ENCODE data around the gene SCGB1C2.
"Not testable (repeated sequence)": the region's sequence is repeated elsewhere in the genome, so short reads cannot be mapped to it uniquely, and the experiment has no call there.

SCGB1C2 gene

DNA sequence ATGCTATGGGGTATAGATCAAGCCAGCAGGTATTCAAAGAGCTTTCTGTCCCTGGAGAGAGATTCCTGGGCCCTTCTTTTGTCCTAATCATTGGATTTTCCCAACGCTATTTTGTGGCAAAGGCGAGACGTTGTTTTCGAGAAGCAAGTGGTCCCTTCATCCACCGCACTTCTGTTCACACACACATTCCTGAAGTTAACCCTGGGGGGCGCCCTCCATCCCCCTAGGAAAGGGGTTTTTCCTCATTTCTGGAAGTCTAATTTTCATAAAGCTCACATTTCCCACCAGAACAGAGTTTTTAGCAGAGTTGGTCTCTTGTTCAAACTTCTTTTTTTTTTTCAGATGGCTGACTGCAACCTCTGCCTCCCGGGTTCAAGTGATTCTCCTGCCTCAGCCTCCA is 11.9 kb downstream of the SCGB1C2 start:
- no peak for DNase-seq

DNA sequence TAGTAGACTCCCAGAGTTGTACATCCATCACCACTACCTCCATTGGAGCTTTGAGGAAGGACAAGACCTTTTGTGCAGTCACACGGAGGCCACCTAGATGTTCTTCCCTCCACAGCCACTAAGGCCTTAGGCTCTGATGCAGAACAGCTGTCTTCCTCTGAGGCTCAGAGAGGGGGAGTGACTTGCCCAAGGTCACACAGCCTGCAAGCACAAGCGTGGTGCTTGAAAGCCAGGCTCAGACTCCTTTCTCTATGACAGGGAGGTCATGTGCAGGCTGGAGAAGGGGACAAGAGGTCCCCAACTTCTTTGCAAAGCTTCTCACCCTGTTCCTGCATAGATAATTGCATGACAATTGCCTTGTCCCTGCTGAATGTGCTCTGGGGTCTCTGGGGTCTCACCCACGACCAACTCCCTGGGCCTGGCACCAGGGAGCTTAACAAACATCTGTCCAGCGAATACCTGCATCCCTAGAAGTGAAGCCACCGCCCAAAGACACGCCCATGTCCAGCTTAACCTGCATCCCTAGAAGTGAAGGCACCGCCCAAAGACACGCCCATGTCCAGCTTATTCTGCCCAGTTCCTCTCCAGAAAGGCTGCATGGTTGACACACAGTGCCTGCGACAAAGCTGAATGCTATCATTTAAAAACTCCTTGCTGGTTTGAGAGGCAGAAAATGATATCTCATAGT is 12.7 kb downstream of the SCGB1C2 start:
- no peak for DNase-seq

DNA sequence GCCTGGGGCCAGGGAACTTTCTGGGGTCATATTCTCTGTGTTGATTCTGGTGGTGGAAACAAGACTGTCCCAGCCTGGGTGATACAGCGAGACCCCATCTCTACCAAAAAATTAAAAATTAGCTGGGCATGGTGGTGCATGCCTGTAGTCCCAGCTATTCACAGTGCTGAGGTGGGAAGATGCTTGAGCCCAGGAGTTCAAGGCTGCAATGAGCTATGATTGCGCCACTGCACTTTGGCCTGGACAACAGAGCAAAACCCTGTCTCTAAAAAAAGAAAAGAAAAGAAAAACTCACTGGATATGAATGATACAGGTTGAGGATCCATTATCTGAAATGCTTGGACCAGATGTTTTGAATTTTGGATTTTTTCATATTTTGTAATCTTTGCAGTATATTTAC is 13.6 kb downstream of the SCGB1C2 start:
- DNase-seq: no peak

DNA sequence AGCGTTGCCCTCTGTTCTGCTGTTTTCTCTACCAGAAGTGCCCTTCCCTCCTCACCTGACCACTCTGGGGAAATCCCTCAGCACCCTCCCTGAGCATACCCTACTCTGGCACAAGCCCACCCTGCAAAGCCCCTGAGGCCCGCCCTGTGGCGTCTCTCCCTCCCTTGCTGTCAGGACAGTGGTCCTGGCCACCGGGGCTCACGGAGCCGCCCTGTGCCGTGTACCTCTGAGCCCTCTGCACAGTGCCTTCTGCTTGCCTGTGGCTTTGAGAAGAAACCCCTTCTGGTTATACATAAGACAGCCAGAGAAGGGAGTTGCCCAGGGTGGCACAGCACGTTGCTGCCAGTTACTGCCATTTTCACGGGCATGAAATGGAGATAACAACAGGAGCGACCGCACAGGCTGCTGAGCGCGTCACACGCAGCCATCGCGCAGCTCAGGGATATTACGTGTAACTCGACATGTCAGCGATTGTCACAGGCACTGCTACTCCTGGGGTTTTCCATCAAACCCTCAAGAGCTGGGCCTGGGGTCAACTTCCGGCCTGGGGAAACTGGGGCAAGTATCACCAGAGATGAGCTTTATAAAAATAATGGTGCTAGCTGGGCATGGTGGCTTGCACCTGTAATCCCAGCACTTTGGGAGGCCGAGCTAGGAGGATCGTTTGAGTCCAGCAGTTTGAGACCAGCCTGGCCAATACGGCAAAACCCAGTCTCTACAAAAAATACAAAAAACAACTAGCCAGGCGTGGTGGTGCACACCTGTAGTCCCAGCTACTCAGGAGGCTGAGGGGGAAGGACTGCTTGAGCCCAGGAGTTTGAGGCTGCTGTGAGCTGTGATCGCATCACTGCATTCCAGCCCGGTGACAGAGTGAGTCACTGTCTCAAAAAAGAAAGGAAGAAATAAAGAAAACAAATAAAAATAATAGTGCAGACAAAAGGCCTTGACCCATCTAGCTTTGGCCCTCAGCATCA is 14.8 kb downstream of the SCGB1C2 start:
- DNase-seq: no peak

DNA sequence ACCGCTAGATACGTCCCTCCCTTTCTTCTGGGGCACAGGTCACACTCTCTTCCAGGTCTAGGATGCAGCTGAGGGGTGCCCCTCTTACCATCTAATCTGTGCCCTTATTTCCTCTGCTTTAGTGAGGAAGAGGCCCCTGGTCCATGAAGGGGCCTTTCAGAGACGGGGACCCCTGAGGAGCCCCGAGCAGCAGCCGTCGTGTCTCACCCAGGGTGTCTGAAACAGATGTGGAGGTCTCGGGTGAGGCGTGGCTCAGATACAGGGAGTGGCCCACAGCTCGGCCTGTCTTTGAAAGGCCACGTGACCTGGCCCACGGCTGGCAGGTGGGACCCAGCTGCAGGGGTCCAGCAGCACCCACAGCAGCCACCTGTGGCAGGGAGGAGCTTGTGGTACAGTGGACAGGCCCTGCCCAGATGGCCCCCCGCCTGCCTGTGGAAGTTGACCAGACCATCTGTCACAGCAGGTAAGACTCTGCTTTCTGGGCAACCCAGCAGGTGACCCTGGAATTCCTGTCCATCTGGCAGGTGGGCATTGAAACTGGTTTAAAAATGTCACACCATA is 15.6 kb downstream of the SCGB1C2 start:
- no peak for DNase-seq

DNA sequence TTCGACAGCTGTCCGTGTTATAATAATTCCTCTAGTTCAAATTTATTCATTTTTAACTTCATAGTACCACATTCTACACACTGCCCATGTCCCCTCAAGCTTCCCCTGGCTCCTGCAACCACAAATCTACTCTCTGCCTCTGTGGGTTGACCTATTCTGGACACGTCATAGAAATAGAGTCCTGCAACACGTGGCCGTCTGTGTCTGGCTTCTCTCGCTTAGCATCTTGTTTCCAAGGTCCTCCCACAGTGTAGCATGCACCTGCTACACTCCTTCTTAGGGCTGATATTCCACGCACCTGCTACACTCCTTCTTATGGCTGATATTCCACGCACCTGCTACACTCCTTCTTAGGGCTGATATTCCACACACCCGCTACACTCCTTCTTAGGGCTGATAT is 16.5 kb downstream of the SCGB1C2 start:
- no peak for DNase-seq

DNA sequence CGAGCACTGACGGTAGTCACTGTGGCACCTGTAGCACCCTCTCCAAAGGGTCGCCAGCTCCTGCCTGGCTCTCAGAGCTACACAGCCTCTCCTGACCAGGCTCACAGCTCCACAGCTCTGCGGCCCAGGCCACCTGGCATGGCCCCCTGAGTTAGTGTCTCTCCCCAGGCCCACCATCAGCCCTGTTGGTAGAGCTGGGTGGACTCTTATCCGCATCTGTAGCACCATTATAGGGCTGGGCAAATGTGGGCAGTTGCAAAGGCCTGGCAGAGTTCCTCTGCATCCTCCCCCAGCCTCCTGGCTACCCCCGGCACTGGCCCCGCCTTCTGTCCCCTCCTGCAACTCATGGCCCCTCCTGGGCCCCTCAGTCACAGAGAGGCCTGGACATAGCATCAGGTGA is 18.2 kb downstream of the SCGB1C2 start:
- no peak for DNase-seq

DNA sequence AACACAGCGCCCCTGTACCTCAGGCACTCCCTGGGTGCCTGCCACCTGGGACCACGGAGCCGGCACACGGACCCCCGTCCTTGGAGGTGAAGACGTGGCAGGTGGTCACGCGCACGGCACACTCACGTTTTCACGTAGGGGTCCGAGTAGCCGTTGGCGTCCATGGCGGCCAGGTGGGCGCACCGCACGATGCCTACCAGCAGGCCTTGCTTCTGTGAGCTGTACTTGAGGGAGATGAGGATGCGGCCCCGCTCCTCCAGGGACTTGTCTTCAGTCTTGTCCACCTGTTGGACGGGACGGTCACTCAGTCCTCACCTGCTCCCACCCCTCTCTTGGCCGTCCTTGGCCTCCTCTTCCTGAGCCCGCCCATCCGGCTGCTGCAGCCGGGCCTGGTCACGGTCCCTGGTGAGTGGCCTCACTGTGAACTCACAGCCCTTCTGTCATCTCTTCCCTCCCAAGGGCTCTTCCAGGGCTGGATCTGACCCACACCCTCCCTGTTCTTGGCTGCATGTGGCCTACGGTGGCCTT is 18.8 kb downstream of the SCGB1C2 start:
- DNase-seq: no peak

DNA sequence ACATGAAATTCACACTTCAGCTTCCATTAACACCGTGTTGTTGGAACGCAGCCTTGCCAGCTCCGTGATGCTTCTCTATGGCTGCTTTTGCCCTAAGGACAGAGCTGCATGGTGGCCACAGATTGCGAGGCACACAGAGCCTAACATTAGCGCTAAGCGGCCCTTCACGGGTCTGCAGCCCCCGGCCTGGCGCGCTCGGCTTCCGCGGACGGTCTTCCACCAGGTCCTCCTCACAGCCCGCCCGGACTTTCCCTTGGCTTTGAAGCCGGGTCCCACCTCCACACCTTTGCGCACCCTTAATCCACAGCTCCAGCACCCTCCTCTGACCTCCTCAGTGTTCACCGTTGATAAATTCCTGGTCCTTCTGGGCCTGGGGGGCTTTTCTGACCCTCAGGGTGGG is 19.6 kb downstream of the SCGB1C2 start:
- DNase-seq: no peak

DNA sequence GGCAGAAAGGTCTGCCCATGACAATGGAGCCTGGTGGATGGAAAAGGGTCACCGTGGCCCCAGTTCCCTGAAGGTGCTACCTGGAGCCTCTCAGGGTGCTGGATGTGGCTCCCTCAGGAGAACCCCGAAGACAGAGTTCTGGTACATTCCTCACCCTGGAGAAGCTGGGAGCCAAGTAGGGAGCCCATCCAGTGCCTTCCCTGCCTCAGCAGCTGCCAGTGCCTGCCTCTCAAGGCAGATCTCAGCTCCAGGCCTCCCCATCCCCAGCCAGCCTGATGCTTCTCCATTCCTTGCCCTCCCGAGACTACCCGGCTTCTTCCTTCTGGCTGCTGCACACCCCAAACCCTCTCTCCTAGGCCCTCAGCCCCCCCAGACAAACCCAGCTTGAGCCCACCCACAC is 20.5 kb downstream of the SCGB1C2 start:
- DNase-seq: no peak

DNA sequence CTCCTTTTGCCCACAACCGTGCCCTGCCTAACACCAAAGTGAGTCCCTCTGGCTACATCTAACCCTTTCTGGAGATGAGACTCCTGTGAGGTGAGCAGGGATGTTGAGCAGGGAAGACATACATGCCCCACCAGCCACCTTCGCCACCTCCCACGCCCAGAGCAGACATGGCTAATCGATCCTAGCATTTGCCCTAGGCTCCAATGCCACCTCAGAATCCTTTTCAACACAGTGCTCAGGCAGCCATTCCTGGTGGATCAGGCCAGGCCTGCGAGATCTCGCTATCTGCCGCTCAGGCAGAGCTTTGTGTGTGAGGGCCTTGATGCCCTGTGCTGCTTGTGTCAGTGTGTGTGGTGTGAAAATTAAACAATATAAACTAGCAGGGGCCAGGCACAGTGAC is 21.0 kb downstream of the SCGB1C2 start:
- DNase-seq: no peak

DNA sequence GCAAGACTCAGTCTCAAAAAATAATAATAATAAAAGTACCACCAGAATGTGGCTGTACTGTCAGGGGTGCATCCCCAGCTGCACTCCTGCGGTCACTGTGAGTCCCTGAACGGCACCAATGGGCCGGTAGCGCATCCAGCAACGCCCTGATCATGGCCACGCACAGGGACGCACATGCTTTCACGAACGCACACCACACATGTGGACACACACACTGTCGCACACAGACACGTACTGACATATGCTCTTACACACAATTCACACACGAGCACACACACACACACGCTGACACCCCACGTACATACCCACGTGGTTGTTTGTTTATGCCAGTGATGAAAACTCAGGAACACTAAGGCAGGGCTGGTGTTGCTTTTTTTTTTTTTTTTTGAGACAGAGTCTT is 22.2 kb downstream of the SCGB1C2 start:
- no peak for DNase-seq

DNA sequence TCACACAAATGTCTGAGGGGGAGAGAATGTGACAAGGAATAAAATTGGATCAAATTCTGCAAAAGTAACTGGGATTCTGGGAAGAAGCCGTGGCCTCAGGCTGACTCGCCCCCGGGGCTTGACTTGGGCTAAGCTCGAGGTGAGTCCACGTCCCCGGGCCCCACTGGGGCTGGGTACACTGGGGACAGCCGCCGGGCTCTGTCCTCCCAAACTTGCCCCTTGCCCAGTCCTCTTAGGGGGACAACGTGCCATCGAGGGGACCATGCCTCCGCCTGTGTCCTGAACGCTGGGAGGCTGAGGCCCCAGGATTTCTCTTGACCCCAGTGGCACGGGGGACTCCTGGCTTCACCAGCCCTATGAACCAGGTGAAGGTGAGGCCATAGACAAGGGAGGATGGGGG is 23.0 kb downstream of the SCGB1C2 start:
- no peak for DNase-seq

DNA sequence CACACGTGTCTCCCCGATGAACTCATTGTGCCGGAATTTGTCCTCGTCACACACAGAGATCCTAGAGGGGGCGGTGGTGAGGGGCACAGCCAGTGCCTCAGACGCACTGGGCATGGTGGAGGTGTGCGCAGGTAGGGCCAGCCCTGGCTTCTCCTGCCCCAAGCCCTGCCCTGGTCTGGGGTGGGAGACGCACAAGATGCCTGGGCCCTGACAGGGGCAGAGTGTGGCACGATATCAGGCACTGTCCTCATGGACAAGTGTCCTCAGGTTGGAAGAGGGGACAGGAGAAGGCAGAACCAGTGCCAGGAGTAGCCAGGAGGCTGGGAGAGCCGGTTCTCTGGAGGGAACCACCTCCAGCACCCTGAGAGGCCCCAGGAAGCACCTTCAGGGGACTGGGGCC is 24.1 kb downstream of the SCGB1C2 start:
- no peak for DNase-seq

DNA sequence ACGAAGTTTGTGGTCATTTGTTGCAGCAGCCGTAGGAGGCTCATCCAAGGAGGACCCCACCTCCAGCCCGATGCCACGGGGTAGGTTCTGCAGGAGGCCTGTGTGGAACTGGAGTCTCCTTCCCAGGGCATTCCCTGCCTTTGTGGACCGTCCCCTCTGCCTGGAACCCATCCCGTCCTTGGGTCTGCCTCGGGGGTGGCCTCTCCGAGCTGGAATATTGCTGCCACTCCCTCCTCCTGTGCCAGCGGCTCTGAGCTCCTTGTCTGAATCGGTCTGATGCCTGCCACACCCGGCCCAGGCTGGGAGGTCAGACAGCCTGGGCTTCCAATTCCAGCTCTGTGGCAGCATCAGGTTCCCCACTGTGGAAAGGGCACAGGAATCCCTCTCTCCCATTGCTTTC is 25.3 kb downstream of the SCGB1C2 start:
- no peak for DNase-seq

DNA sequence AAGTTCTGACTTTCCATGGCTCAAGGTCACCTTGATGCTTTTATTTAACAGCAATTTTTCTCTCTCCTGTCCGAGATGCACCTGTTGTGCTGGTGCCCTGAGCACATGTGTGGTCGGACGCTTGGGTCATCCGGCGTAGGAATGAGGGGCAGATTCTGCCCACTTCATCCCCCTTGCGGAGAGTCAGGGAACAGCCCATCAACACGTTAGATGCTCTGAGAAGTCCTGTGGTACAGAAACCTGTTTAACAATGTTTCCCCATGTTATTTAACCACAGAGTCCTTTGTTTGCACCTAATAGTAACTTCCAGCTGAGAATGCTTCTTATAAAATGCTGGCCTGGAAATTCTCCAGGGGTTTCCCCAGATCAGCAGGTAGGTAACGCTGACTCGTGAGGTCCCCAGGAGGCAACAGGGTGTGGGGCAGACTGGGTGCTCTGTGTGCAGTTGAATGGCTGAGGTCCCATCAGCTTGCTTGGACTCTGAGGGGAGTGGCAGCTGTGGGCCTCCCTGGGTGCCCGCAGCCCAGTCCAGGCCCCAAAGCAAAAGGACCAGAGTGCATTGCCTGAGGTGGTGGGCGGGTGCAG is 26.2 kb downstream of the SCGB1C2 start:
- DNase-seq: no peak

DNA sequence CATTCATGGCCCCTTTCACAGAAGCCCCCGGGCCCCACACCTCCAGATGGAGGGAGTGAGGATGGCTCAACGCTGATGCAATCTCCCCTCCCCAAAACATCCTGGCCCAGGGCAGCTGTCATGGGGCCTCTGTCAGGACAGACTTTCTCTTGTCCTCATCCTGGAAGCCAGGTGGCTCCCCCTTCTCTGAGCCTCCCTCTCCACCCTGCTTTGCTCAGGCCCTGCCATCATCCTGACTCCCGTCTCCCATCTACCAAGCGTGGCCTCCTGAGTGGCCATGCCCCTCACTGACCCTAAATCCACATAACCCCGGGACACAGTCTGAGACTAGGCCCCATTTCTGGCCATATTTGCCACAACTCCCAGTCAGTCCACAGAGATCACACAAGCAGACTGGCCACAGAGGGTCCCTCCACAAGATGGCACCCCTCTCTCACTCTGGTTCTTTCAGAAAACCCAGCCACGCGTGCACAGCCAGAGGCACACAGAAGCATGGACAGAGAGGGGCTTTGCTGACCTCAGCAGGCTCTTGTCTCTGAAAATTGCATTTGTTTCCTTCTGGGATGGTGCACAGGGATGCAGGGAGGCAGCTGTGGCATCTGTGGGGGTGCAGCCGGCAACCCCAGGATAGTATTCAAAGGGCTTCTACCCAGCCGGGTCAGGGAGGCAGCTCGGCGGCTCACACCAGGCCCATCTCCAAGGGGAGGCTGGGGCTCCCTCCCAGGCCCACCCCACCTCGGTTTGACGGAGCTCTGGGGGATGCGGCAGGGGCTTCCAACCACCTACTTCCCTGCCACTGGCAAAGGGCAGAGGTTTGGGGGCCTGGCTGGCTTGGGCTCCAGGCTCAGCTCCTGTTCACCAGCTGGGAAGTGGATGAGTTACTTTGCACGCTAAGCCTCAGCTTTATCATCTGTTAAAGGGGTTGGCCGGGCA is 27.2 kb downstream of the SCGB1C2 start:
- no peak for DNase-seq

DNA sequence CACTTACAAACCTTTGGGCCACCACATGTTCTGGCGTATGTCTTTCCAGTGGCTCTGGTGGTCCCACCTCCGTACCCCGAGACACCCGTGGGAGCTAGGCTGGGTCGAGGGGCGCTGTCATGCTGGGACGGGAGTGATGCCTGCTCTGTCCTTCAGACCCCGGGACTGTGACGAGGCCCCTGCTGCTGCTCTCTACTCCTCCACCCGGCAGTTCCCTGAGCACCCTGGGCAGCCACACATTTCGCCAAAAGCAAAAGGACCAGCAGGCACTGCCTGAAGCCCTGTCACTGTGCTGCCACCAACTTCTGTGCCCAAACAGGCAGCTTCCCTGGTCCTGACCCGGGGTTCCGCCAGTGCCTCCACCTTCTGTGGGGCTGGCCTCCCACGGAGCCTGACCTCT is 28.6 kb downstream of the SCGB1C2 start:
- no peak for DNase-seq

DNA sequence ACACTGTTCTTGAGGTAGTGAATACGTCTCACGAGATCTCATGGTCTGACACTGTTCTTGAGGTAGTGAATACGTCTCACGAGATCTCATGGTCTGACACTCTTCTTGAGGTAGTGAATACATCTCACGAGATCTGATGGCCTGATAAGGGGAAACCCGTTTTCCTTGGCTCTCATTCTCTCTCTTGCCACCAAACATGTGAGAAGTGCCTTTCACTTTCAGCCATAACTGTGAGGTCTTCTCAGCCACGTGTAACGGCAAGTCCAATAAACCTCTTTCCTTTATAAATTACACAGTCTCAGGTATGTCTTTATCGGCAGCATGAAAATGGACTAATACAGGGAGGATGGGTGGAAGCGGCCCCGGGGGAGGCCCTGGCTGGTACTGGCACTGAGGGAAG is 31.2 kb downstream of the SCGB1C2 start:
- DNase-seq: not testable (repeated sequence)

DNA sequence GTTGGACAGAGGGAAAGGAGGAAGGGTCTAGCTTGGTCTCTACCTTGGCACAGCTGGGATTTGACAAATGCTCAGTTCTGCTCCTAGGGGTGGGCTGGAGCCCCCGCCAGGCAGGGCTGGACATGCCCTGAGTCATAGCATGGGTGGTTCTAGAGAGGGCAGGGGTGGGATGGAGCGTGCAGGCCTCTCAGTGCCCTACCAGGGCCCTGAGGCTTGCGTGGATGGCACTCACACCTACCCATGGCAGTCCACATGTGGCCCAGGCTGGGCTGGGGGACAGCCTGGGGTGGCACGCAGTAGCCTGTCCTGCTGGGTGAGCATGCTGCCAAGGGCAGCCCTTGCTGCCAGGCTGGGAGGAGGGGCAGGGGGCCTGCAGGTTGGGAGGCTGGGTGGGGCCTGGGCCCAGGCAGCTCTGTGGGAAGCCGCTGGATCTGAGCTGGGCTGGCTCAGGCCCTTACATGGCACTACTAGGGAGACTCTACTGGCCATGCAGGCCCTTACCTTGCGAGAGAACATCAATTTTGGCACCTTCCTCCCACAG is 32.8 kb downstream of the SCGB1C2 start:
- DNase-seq: no peak

DNA sequence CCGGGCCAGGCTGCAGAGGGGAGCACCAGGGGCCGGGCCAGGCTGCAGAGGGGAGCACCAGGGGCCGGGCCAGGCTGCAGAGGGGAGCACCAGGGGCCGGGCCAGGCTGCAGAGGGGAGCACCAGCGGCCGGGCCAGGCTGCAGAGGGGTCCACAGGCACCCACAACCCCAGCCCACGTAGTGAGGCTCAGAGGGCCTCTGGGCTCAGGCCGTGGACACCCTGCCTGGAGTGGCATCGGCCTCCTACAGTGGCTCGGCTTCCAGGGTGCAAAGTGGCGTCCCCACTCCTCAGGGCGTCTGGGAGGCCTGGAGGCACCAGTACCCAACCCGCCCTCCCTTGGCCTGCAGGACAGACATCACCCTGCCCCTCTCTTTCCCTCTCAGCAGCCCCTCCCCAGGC is 34.5 kb downstream of the SCGB1C2 start:
- DNase-seq: no peak

DNA sequence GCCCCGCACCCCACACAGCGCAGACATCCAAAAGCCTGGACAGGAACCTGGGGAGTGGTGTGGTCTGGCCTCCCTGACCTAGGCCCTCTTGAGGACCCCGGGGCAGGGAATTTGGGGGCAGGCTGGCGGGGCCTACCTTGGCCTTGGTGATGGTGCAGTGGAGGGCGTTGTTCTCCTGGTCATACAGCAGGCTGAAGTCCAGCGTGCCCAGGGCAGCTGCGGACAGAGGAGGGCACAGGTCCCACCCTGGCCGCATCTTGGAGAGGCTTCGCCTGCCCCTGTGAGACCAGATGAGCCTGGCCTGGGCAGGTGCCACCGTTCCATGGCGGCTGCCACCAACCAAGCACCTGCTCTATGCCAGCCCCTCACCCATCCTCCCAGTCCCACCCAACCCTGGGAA is 35.0 kb downstream of the SCGB1C2 start:
- no peak for DNase-seq
